HG02885 (cell line): ENCODE results near the gene RAB11FIP4.

Experiments
- ATAC-seq: cut with Tn5 transposase; IDR thresholded peaks from one replicate; pipeline ENCODE4 v1.9.1; 2021; ENCODE audit warnings: mild to moderate bottlenecking; ENCODE audit not compliant: unreplicated experiment, poor library complexity

RAB11FIP4 gene

GRCh38 chr17:31386542-31387075 is 4.9 kb upstream of the RAB11FIP4 start:
- ATAC-seq: no peak

GRCh38 chr17:31387438-31387837 is 4.0 kb upstream of the RAB11FIP4 start:
- no peak for ATAC-seq

GRCh38 chr17:31388351-31388750 is 3.1 kb upstream of the RAB11FIP4 start:
- no peak for ATAC-seq

DNA sequence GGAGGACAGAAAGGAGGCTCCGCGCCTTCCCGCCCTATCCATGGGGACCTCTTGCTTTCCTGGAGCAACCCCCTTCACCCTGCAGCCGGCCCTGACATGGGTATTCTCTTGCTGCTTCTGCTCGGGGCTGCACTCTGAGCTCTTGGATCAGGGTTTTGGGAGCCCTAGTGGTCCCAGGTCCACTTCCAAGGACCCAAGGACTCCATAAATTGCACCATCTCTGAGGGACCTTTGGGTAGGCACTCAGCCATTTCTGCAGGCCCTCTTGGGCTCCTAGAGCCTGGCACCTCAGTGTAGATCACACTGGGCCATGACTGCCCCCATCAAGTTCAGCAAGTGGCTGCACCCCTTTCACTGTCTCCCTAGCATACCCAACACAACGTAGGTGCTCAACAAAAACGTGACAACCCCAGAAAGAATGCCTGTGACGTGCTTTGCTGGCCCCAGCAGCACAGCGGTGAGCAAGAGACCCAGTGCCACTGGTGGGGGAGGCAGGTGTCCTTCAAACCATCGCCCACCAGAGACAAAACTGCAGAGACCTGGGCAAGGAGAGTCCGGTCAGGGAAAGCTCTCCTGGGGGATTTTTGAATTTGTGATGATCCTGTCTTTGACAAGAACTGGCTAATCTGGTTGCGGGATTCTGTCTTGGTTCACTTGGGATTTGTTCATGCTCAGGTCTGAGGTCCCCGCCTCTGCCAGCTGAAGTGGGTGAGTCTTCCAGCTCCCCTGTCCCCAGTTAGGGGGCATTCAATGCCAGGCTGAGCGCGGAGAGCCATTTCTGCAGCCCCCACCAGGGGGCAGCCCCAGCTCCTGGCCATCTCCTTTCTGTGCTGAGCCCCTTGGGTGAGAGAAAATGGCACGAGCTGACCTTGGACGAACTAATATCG is 2.5 kb upstream of the RAB11FIP4 start:
- no peak for ATAC-seq

DNA sequence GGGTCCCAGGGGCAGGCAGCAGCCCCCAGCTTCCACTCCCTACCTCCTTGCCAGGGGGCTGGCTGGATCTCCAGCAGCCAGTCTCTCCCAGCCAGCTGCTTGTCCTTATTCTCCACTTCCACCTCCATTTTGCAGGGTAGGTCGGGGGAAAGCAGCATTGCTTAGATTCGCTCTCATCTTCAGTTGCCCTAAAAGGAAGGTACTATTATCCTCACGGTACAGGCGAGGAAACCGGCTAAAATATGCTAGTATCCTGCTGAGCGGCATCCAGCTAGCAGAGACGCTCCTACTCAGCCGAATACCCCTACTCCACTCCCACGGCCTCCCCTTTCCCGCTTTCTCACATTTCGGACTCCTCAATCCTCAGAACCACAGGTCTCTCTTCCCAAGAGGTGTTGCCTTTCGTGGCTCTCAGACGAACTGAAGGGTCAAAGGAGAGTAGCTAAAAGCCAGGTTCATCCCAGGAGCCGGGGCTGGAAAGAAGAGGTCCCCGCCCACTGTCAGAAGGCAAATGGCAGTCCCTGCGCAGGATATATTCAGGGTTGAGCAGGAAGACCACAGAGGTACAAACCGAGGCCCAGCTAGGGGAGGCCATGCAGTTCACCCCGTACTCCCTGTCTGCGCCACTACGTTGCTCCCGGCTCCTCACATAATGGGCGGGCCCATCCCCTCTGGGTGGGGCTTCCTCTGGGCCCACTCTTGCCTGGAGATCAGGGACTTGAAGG is 1.7 kb upstream of the RAB11FIP4 start:
- ATAC-seq: no peak

- ATAC-seq: no peak
Observed at GRCh38 chr17:31390426-31390747, 1.1 kb upstream of the RAB11FIP4 start.

DNA sequence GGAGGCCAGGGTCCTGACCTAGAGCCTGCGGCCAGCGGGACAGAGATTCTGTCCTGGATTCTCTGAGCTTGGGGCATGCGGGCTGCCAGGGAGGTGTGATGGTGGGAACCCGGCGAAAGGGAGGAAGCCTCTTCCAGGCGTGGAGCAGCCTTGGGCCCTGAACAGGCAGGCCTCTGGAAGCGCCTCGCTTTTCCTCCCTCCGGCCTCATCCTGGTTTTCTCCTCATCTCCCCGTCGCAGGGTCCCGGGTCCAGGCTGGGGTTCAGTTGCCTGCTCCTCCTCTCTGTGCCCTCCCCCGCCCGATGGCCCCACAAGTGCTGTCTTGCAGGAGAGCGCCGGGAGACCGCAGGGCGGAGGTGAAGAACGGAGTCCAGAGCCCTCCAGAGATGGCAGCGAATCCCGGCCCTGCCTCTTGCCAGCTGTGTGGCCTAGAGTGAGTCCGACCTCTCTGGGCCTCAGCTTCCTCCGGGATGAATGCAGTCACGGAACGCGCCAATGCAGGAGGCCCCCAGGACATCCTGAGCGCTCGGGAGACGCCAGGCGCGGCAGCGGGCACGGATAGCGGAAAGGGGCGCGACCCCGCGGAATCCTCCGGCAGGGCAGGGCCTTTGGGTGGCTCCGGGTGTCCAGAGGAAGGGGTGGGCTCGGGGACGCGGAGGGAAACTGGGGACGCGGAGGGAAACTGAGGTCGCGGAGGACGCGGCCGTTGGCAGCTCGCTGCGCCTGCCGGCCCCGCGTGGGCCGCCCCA is 553 bp upstream of the RAB11FIP4 start:
- no peak for ATAC-seq

- no peak for ATAC-seq
Observed at GRCh38 chr17:31392002-31392855, 754 bp downstream of the RAB11FIP4 start.

GRCh38 chr17:31392856-31393748 is 1.6 kb downstream of the RAB11FIP4 start:
- no peak for ATAC-seq

- ATAC-seq: no peak
Observed at GRCh38 chr17:31393749-31394146, 2.3 kb downstream of the RAB11FIP4 start.

- ATAC-seq: no peak
Observed at GRCh38 chr17:31394544-31394943, 3.1 kb downstream of the RAB11FIP4 start.

DNA sequence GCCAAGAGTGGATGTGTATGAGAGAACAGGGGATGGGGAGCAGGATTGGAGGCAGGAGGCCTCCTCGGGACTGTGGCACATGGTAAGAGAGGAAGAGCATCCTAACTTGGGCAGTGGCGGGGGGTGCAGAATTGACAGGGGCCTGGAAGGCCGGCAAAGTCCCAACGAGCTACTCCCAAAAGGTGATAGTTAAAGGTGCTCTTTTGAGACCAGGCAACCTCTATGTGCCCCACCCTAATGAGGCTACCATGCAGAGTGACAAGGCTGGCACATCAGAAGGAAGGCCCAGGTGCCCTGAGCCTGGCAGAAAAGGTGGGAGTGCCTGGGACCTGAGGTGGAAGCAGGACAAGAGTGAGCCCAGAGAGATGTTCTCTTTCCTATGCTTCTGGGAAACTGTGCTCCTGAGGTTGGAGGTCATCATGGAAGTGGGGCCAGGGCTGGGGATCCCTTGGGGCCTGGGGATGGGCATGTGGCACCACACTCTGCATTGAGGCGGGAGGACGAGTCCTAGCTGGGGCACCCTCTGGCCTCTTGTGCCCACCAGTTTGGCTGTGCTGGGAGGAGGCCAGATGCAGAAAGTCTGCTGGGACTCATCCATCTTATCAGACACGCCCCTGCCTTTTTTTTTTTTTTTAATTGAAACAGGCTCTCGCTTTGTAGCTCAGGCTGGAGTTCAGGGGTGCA is 5.9 kb downstream of the RAB11FIP4 start:
- ATAC-seq: no peak

GRCh38 chr17:31398381-31399311 is 7.2 kb downstream of the RAB11FIP4 start:
- no peak for ATAC-seq

GRCh38 chr17:31400481-31400950 is 9.0 kb downstream of the RAB11FIP4 start:
- ATAC-seq: no peak

DNA sequence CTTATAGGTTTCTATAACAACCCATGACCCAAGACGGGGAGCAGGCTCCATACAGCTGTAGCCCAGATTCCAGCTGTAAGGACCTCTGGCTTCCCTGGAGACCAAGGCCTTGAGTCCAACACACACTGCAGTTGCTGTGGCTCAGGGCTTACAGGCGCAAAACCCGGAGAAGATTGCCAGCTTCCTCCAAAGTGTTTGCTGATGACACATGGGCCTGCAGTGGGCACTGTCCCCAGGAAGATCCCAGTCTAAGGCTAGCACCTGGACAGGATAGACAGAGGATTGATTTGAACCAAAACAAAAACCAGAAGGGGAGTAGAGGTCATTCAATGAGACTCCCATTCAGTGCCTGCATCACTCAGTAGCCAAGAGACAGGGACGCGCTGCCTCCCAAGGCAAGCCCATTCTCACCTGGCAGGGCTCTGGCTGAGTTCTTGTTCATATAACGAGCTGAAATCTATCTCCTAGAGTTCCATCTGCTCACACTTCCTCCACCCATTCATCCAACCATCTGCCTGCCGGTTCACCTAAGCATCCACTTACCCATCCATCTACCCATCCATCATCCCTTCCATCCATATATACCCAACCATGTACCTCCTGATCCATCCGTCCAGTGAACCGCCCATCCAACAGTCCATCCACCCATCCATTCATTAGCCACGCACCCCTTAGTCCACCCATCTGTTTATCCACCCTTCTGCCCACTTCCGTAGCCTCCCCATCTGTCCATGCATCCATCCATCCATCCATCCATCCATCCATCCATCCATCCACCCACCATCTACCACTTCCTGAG is 10.2 kb downstream of the RAB11FIP4 start:
- ATAC-seq: no peak
